Fibroblast of the aortic adventitia (primary cell): Measurements from ENCODE around the gene BMAL1. TPM values are rescaled to one million over a fixed set of nuclear protein-coding genes. Genes with fewer than 3 reads are reported as not detected.
A peak's percentile ranks its signal among the peaks of the same experiment; 100 is the strongest.

ENCODE experiments used
- DNase-seq: peaks from one replicate; pipeline ENCODE4 v3.0.0-alpha.2; 2010; ENCODE audit warnings: low read depth
- H3K4me3 ChIP-seq: 2 replicates; pipeline ENCODE4 v1.5.1; 2011; ENCODE audit warnings: low read depth, mild to moderate bottlenecking, control low read depth, low read length, moderate library complexity
- CTCF ChIP-seq: IDR thresholded peaks from 2 replicates; pipeline ENCODE4 v1.5.1; 2011; ENCODE audit warnings: mild to moderate bottlenecking, low read length, control low read depth, inconsistent platforms; ENCODE audit not compliant: insufficient read depth
- total RNA-seq: library from RNA; depleted of rRNA; stranded (reverse); fragments of >200 nt; gene quantifications from 2 replicates; pipeline ENCODE4 v1.2.3, GENCODE V29; 2012; ENCODE audit warnings: low replicate concordance

The BMAL1 gene
- total RNA-seq, 1 donor, result 5.5 TPM

DNA sequence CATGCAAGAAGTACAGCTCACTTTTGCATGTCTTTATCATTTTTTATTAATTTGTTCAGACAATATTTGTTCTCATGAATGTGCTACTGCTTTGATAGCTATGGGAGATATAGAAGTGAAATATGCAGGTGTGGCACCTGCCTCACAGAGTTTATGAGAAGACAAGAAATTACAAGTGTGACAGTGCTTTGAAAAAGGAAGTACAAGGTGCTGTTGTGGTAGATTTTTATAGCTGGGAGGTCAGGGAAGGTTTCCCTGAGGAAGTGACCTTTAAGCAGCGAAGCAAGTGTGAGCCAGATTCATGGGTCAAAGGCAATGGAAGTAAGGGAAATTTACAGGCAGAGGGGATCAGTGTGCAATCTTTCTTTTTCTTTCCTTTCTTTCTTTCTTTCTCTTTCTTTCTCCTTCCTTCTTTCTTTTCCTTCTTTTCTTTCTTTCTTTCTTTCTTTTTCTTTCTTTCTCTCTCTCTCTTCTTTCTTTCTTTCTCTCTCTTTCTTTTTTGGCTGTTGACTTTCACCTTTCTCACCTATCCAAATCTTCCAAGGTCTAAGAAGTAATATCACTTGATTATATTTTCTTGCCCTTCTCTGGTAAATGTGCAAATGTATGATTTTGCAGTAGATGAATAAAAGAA lies 6.4 kb upstream of the BMAL1 start:
- no peak for DNase-seq
- no peak for TF ChIP-seq CTCF
- no peak overlapping the region for H3K4me3 ChIP-seq

- no peak for DNase-seq
- no peak for TF ChIP-seq CTCF
- H3K4me3 ChIP-seq, result peak overlapping the region; percentile 87
Observed at GRCh38 chr11:13276454-13276831, 1.1 kb upstream of the BMAL1 start.

GRCh38 chr11:13276832-13277767 lies 490 bp upstream of the BMAL1 start:
- TF ChIP-seq CTCF, result no peak
- DNase-seq, result peak; percentile 97
- peak overlapping the region; percentile 87 for H3K4me3 ChIP-seq

- DNase-seq, result no peak
- H3K4me3 ChIP-seq, result peak overlapping the region; percentile 83
- TF ChIP-seq CTCF, result no peak
Observed at GRCh38 chr11:13278609-13279486, 1.3 kb downstream of the BMAL1 start.

- H3K4me3 ChIP-seq, result peak overlapping the region; percentile 3
- no peak for DNase-seq
- no peak for TF ChIP-seq CTCF
Observed at GRCh38 chr11:13279487-13279834, 1.9 kb downstream of the BMAL1 start.

DNA sequence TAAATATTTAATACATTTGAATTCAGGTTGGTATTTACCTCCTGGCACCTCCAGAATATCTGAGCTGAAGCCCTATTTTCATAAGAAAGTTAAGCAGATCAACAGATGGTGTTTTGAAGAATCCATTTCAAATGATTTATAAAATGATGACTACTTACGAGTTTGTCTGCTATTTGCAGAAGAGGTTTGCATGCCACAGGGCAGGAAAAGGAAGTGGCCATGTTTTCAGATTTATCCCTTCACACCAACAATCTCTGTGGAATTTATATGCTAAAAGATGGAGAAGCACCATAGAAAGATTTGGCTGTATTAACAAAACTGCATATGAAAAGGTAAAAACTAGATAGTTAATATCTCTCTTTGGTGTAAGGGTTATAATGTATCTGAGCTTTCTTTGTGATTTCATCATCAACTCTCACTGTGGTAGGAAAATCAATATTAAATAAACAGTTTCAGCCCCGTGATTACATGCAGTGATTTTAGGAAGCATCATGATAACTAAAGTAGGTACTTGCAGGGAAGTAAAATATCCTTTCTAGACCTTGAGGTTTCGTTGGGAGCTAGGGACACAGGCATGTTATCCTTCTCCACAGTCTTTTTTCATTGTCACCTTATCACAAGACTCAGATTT lies 2.6 kb downstream of the BMAL1 start:
- DNase-seq, result no peak
- no peak for TF ChIP-seq CTCF
- H3K4me3 ChIP-seq, result no peak overlapping the region
